DMS 273 (cell line): ENCODE measurements around the gene TNFRSF12A.

ENCODE experiments used
- DNase-seq: peaks from one replicate; lab custom pipeline; 2025; ENCODE audit not compliant: unreplicated experiment; lab: John Stamatoyannopoulos, UW

Gene TNFRSF12A, protein sequence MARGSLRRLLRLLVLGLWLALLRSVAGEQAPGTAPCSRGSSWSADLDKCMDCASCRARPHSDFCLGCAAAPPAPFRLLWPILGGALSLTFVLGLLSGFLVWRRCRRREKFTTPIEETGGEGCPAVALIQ

GRCh38 chr16:3020247-3020603 lies at the start of gene TNFRSF12A:
Gene TNFRSF12A, plus strand, starts transcription at chr16:3020368. Its CDS starts 30 bp downstream, at chr16:3020398.
- DNase-seq, result peak; percentile 94

DNA sequence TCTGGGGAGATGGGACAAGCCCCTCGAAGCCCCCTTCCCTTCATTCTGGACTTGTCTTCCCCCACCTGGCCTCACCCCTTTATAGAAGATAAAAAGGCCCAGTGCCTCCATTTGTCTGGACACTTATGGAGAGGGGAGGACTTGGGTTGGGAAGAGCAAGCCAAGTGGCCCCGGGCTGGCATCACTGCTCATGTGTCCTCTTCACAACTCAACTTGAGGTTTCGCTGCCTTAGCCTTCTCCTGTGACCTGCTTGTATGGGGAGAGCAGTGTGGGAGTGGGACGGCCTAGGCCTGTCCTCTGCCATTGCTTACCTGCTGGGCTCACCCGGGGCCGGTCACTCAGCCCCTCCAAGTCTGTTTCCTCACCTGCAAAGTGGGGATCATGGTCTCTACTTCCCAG lies 49.6 kb upstream of the TNFRSF12A start:
- no peak for DNase-seq

DNA sequence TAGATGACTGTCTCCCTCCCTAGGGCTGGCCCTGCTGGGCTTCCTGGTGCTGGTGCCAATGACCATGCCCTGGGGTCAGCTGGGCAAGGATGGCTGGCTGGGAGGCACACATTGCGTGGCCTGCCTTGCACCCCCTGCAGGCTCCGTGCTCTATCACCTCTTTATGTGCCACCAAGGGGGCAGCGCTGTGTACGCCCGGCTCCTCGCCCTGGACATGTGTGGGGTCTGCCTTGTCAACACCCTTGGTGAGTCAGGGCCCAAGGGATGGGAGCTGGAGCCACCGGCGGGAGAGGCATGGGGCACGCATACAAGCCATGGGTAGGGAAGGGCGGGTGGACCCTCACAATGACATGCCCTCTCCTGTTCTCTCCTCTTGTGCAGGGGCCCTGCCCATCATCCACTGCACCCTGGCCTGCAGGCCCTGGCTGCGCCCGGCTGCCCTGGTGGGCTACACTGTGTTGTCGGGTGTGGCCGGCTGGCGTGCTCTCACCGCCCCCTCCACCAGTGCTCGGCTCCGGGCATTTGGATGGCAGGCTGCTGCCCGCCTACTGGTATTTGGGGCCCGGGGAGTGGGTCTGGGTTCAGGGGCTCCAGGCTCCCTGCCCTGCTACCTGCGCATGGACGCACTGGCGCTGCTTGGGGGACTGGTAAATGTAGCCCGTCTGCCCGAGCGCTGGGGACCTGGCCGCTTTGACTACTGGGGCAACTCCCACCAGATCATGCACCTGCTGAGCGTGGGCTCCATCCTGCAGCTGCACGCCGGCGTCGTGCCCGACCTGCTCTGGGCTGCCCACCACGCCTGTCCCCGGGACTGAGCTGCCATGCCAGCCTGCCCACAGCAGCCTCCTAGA lies 48.8 kb upstream of the TNFRSF12A start:
- no peak for DNase-seq

DNA sequence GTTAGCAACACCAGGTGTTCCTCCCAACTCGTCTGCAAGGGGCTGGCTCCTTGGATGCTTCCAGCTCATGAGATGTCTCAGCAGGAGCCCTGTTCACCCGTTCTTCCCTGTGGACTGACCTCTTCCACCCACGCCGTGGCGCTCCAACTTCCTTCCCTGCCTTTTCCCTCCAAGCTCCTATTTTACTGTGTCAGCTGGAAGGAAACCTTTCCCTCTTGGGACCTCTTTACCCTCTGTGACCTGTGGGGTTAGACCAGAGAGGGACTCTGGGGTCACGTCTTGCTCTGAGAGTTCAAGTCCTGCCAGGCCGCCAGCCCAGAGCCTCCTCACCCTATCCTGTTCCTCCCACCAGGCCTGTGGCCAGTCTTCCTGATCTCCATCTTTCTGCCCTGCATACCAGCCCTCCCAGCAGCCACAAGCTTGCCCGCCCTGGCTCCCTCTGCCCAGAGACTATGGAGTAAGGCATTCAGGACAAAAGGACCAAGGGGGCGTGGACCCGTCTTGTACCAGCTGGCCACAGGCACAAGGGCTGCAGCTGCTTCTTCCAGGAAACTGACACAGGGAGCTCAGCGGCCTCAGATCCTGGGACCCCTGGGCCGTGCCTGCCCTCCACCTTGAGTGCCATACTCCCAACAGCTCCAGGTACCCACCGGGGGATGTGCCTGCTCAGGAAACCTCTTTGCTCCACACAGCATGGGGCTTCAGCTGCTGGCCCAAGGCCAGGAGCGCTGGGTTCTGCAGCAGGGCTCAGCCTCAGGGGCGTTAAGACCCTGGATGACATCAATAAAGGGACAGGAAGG lies 48.0 kb upstream of the TNFRSF12A start:
- DNase-seq, result peak; percentile 64

GRCh38 chr16:2973093-2973492 lies 47.1 kb upstream of the TNFRSF12A start:
- DNase-seq, result peak; percentile 38

GRCh38 chr16:2973605-2974318 lies 46.4 kb upstream of the TNFRSF12A start:
- DNase-seq, result no peak

GRCh38 chr16:2974319-2975056 lies 45.7 kb upstream of the TNFRSF12A start:
- DNase-seq, result no peak

GRCh38 chr16:2975161-2975795 lies 44.9 kb upstream of the TNFRSF12A start:
- DNase-seq, result no peak

GRCh38 chr16:2976201-2976600 lies 44.0 kb upstream of the TNFRSF12A start:
- no peak for DNase-seq

GRCh38 chr16:2976673-2977072 lies 43.5 kb upstream of the TNFRSF12A start:
- DNase-seq, result no peak

DNA sequence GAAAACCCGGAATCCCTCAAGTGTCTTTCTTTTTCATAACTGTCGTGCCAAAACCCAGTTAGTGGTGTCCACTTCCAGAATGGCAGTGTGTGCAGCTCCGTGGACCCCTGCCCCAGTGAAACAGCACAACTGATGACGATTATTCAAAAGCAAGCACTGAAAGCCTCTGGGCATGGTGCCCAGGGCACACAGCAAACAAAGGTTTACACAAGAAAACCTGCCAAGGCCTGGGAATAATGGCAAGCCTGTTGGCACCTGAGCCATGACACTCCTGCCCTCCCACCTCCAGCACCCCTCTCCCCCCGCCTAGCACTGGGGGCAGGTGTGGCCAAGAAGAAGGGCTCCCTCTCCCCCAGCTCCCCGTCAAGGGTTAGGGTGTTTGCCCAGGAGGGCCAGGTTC lies 42.7 kb upstream of the TNFRSF12A start:
- DNase-seq, result peak; percentile 53

DNA sequence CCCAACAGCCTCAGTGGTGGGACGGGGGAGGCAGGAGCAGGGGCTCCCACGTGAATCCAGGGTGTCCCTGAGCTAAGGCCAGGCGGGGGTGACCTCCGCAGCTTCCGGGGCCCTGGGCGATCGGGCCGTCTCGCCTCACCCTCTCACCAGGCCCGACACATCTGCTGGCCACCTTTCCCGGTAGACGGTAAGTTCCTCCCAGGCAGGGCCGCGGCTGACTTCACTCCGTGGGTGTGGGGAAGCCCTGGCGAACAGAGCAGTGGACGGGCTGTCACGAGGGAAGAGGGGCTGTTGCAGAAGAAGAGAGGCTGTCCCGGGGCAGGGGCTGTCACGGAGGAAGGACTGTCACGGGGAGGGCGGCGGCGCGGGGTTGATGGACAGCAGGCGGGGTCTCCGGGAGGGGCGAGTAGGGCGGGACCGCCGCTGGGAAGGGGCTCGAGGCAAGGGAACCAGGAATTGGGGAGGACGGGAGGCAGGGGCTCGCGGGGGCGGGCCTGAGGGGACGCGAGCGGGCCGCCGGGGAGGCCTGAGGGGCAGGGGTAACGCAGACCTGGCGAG lies 40.4 kb upstream of the TNFRSF12A start:
- peak; percentile 64 for DNase-seq

DNA sequence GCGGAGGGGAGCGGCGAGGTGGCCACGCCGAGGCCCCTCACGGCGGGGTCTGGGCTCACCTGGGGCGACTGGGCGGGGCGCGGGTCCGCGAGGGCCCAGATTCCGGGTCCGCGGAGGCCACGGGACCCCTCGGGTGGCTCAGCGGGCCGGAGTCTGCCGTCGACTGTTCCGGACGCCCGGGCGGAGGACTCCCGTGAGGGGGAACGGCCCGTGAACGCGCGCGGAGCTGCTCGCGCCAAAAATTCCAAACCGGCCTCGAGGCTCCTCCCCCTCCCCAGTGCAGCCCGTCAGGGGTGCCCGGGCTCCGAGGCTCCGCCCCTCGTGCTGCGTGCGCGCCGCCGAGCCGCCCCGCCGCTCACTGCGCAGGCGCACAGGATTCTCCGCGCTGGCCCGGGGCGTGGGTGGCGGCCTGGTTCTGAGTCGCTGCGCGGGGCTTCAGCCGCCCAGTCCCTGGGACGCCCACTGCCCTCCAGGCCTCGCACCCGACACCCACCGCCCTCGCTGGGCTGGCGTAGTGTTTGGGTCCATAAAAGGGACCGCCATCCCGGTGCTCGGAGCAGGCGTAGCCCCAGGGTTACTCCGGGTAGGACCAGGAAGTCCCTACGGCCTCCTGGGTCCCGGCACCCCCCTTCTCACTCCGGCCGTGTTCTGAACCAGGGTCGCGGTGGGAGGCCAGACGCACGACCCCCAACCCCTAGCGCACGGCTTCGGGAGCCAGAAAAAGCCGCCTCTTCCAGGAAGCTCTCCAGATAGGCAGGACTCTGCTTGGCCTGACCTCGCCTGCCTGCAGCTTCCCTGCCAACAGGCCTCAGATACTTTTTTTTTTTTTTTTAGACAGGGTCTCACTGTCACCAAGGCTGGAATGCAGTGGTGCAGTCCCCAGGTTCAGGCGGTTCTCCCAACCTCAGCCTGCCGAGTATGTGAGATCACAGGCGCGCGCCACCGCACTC lies 39.7 kb upstream of the TNFRSF12A start, which contains the start of gene PKMYT1:
TSS of gene PKMYT1 (minus strand) at position 220 of the 950 bp plus-strand sequence. CDS start 789 bp downstream, outside the sequence.
- DNase-seq, result peak; percentile 96

DNA sequence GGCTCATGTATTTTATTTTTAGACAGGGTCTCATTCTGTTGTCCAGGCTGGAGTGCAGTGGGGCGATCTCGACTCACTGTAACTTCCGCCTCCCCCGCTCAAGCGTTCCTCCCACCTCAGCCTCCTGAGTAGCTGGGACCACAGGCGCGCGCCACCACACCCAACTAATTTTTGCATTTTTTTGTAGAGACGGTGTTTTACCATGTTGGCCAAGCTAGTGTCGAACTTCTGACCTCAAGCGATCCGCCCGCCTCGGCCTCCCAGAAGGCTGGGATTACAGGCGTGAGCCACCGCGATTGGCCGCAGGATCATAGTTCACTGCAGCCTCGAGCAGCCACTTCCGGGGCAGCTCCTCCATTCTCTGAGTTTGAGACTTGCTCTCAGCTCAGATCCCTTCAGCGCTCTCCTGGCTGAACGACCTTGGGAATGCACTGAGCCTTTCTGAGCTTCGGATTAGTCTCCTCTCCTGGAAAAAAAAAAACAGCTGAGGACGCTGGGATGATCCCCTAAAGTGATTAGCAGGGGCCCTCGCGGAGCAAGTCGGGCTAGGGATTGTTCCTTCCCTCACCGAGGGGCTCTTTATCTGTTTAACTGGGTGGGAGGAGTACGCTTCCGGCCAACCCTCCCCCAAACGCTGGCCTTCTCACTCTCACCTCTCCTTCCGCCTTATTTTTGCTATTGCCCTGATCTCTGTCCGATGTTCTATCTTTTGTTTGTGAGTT lies 38.8 kb upstream of the TNFRSF12A start:
- DNase-seq, result no peak

GRCh38 chr16:2981899-2982250 lies 38.3 kb upstream of the TNFRSF12A start:
- no peak for DNase-seq

- DNase-seq, result no peak
Observed at GRCh38 chr16:2982402-2982801, 37.8 kb upstream of the TNFRSF12A start.

- peak; percentile 93 for DNase-seq
Observed at GRCh38 chr16:2983706-2984136, 36.4 kb upstream of the TNFRSF12A start.

DNA sequence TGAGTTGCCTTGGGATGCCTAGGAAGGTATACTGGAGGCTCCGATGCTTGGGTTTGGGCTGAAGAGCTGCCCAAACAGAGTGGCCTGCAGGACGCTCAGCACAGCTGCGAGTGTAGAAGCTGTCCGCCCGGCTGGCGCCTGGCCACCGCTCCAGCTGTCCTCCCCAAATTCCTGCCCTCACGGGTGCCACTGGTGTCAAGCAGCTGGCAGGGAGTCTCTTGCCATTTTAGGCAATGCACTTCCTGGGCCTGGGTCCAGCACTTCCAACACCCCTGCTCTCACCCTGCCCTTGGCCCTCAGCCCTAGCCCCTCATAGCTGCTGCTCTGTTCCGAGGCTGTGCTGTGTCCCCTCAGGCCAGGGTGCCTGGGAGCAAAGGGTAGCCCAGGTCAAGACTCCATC lies 34.7 kb upstream of the TNFRSF12A start:
- DNase-seq, result peak; percentile 84
